Hepatocyte (in vitro differentiated cells): ENCODE measurements around the gene SPAAR.

Experiments
- EZH2 ChIP-seq: fragments of 200-600 bp; sonication (generic); IDR thresholded peaks from 2 replicates; pipeline ENCODE4 v1.6.1; 2016; ENCODE audit warnings: antibody characterized with exemption, mild to moderate bottlenecking, borderline replicate concordance
- TF ChIP-seq, protein P1 (sequence below): fragments of 200-600 bp; sonication (generic); IDR thresholded peaks from 2 replicates; pipeline ENCODE4 v1.5.1; 2016; ENCODE audit warnings: antibody characterized with exemption, mild to moderate bottlenecking; ENCODE audit not compliant: poor library complexity

DNA sequence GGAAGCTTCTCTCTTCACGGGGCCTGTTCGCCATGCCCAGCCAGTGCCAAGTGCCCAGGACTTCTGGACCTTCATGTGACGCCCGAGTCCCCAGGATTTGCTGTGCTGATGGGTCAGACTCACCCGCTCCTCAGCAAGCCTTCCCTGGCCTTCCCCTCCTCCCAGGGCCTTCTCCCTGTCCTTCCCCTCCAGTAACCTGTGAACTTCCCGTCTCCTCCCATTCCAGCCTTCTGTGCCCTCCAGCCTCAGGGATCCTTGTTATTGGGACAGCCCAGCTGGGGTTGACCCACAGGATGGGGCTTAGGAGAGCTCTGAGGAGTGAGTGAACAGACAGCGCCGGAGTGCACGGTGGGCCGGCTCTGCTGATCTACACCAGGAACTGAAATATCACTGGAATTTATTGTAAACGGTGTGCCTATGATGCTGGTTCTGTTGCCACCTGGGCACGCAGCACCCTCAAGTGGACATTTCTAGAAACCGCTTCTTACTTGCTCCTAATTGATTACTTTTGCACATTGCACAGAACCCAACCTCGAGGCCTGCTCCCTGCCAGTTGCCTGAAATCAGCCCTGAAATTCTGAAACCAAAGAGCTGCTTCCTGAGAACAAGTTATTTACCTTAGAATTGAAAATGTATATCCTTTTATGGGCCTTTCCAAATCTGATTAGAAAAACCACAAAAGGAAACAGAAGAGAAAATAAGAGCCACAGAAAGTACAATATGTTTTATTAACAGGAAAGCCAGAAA lies 1.5 kb downstream of the SPAAR start:
- TF ChIP-seq, protein P1, sequence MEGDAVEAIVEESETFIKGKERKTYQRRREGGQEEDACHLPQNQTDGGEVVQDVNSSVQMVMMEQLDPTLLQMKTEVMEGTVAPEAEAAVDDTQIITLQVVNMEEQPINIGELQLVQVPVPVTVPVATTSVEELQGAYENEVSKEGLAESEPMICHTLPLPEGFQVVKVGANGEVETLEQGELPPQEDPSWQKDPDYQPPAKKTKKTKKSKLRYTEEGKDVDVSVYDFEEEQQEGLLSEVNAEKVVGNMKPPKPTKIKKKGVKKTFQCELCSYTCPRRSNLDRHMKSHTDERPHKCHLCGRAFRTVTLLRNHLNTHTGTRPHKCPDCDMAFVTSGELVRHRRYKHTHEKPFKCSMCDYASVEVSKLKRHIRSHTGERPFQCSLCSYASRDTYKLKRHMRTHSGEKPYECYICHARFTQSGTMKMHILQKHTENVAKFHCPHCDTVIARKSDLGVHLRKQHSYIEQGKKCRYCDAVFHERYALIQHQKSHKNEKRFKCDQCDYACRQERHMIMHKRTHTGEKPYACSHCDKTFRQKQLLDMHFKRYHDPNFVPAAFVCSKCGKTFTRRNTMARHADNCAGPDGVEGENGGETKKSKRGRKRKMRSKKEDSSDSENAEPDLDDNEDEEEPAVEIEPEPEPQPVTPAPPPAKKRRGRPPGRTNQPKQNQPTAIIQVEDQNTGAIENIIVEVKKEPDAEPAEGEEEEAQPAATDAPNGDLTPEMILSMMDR: peak; percentile 42
- TF ChIP-seq EZH2: no peak
